Stimulated activated CD8-positive, alpha-beta memory T cell treated with anti-CD3 and anti-CD28 coated beads, Interleukin-2, amount 100 ng/mL, for 1 hour (primary cell): ENCODE measurements around the gene DDAH2.

ENCODE experiments used
- DNase-seq, 2 donors: peaks; one replicate each; pipeline ENCODE4 v3.0.0-alpha.2; 2020; ENCODE audit warnings: low read depth in 2 of 2

The DDAH2 gene

GRCh38 chr6:31760790-31761189 is 31.7 kb upstream of the DDAH2 start:
- no peak for DNase-seq

GRCh38 chr6:31758281-31758680 is 29.2 kb upstream of the DDAH2 start:
- no peak for DNase-seq

- DNase-seq = no peak
Measured at GRCh38 chr6:31752739-31753319, 23.7 kb upstream of the DDAH2 start.

GRCh38 chr6:31750411-31751022 is 21.4 kb upstream of the DDAH2 start:
- no peak for DNase-seq

- no peak for DNase-seq
Measured at GRCh38 chr6:31749301-31750036, 20.4 kb upstream of the DDAH2 start.

- no peak for DNase-seq
Measured at GRCh38 chr6:31744422-31744821, 15.3 kb upstream of the DDAH2 start.

GRCh38 chr6:31742894-31743293 is 13.8 kb upstream of the DDAH2 start:
- no peak for DNase-seq

- DNase-seq = no peak
Measured at GRCh38 chr6:31741815-31742214, 12.7 kb upstream of the DDAH2 start.

- DNase-seq = no peak
Measured at GRCh38 chr6:31740397-31741223, 11.5 kb upstream of the DDAH2 start.

GRCh38 chr6:31739639-31740396 is 10.7 kb upstream of the DDAH2 start, which contains the start of gene MSH5:
Gene MSH5 (plus strand): TSS chr6:31740005. CDS start chr6:31740467, 462 bp downstream.
- DNase-seq = peak; percentile 87 to 91

- peak in 1 of 2 donors; percentile 39 for DNase-seq
Measured at GRCh38 chr6:31737991-31738979, 9.2 kb upstream of the DDAH2 start.

GRCh38 chr6:31737315-31737990 is 8.4 kb upstream of the DDAH2 start:
- DNase-seq = no peak

- no peak for DNase-seq
Measured at GRCh38 chr6:31736768-31737314, 7.7 kb upstream of the DDAH2 start.

- DNase-seq = peak; percentile 37 to 62
Measured at GRCh38 chr6:31736021-31736767, 7.1 kb upstream of the DDAH2 start, which contains the start of gene CLIC1. Gene CLIC1 (minus strand): TSS chr6:31736530. CDS start chr6:31736300, 230 bp downstream.

GRCh38 chr6:31734821-31735406 is 5.8 kb upstream of the DDAH2 start:
- DNase-seq = peak in 1 of 2 donors; percentile 39

- no peak for DNase-seq
Measured at GRCh38 chr6:31734247-31734820, 5.2 kb upstream of the DDAH2 start.

GRCh38 chr6:31733734-31734133 is 4.6 kb upstream of the DDAH2 start:
- no peak for DNase-seq

- no peak for DNase-seq
Measured at GRCh38 chr6:31732029-31732428, 2.9 kb upstream of the DDAH2 start.
